Keratinocyte (primary cell): ENCODE measurements around the gene CALCR. TPM values are rescaled to one million over a fixed set of nuclear protein-coding genes. Genes with fewer than 3 reads are reported as not detected.

ENCODE experiments used
- DNase-seq: peaks from one replicate; pipeline ENCODE4 v3.0.0-alpha.2; 2011; ENCODE audit warnings: low read depth, missing footprints, low spot score
- FAIRE-seq: peaks from 2 replicates; lab custom pipeline; 2011; peaks lifted over from hg19 to GRCh38; lab: Jason Lieb, UNC
- H2AFZ ChIP-seq: 2 replicates; pipeline ENCODE4 v1.6.0; 2012; ENCODE audit warnings: low read length, control low read depth, inconsistent platforms; ENCODE audit not compliant: control insufficient read depth
- H3K27ac ChIP-seq: 2 replicates; pipeline ENCODE4 v1.5.1; 2011; ENCODE audit warnings: low read length; ENCODE audit not compliant: control insufficient read depth, insufficient read depth
- H3K27me3 ChIP-seq: 3 replicates; pipeline ENCODE4 v1.6.0; 2011; ENCODE audit warnings: low read length; ENCODE audit not compliant: control insufficient read depth, insufficient read depth; ENCODE audit errors: extremely low read depth
- H3K36me3 ChIP-seq, 2 experiments: 2 replicates in 1 of 2; 3 replicates in 1 of 2; pipeline ENCODE4 v1.5.1; 2011; ENCODE audit warnings: low read length in 2 of 2, mild to moderate bottlenecking in 1 of 2; ENCODE audit not compliant: control insufficient read depth in 2 of 2, insufficient read depth in 2 of 2; ENCODE audit errors: extremely low read depth in 1 of 2
- H3K4me1 ChIP-seq: 3 replicates; pipeline ENCODE4 v1.5.1; 2011; ENCODE audit warnings: low read length; ENCODE audit not compliant: control insufficient read depth, insufficient read depth; ENCODE audit errors: extremely low read depth
- H3K4me2 ChIP-seq: 3 replicates; pipeline ENCODE4 v1.6.0; 2011; ENCODE audit warnings: low read depth, low read length; ENCODE audit not compliant: control insufficient read depth, insufficient read depth; ENCODE audit errors: extremely low read depth
- H3K4me3 ChIP-seq, 3 experiments: fragments of 200-600 bp in 1 of 3; sonication (generic) in 1 of 3; 2 replicates in 2 of 3; 3 replicates in 1 of 3; pipeline ENCODE4 v1.5.1; 2011 to 2016; ENCODE audit warnings: low read length in 3 of 3, mild to moderate bottlenecking in 3 of 3, control low read depth in 2 of 3, inconsistent platforms in 1 of 3, low read depth in 1 of 3, mixed read lengths in 1 of 3, mixed run types in 1 of 3, moderate library complexity in 1 of 3; ENCODE audit not compliant: control insufficient read depth in 2 of 3, insufficient read depth in 2 of 3; ENCODE audit errors: extremely low read depth in 1 of 3
- H3K79me2 ChIP-seq: 2 replicates; pipeline ENCODE4 v1.6.0; 2012; ENCODE audit warnings: low read length; ENCODE audit not compliant: control insufficient read depth, insufficient read depth
- H3K9ac ChIP-seq: 3 replicates; pipeline ENCODE4 v1.6.0; 2011; ENCODE audit warnings: low read length; ENCODE audit not compliant: control insufficient read depth, insufficient read depth; ENCODE audit errors: extremely low read depth
- H3K9me1 ChIP-seq: 3 replicates; pipeline ENCODE4 v1.6.0; 2011; ENCODE audit warnings: low read length; ENCODE audit not compliant: control insufficient read depth, insufficient read depth; ENCODE audit errors: extremely low read depth
- H3K9me3 ChIP-seq: 2 replicates; pipeline ENCODE4 v1.5.1; 2012; ENCODE audit warnings: low read depth, low read length; ENCODE audit not compliant: control insufficient read depth
- H4K20me1 ChIP-seq: 3 replicates; pipeline ENCODE4 v1.6.0; 2011; ENCODE audit warnings: low read length; ENCODE audit not compliant: control insufficient read depth, insufficient read depth; ENCODE audit errors: extremely low read depth
- EZH2 ChIP-seq: IDR thresholded peaks from one replicate; pipeline ENCODE4 v1.6.1; 2012; ENCODE audit warnings: inconsistent platforms, mild to moderate bottlenecking, low read length, moderate library complexity
- dilution Hi-C: fragments of 300-500 bp; cut with MboI; formaldehyde crosslinking; loops from one replicate; pipeline ENCODE4 v1.7.0; 2020; ENCODE audit warnings: low sequenced_read_pairs; ENCODE audit not compliant: extremely low pct_ligation_motif_present
- polyA plus RNA-seq, 5 experiments: library from polyadenylated mRNA; depleted of rRNA in 3 of 5; stranded (reverse) in 3 of 5; stranded (forward) in 1 of 5; unstranded in 1 of 5; fragments of >200 nt; gene quantifications; 1 replicate in 1 of 5; 2 replicates in 3 of 5; 3 replicates in 1 of 5; pipeline versions ENCODE4 v1.2.1 to v1.2.3, GENCODE V29; 2011 to 2012; ENCODE audit warnings: missing spikeins in 2 of 5, low read depth in 1 of 5, low replicate concordance in 1 of 5
- TF ChIP-seq, protein P1 (sequence below), 3 experiments: IDR thresholded peaks in 1 of 3; conservative IDR thresholded peaks in 1 of 3; optimal IDR thresholded peaks in 1 of 3; 2 replicates in 2 of 3; 3 replicates in 1 of 3; pipeline versions ENCODE3 to v1.5.1; 2011; ENCODE audit warnings: low read length in 3 of 3, mild to moderate bottlenecking in 3 of 3, moderate library complexity in 2 of 3, control low read depth in 1 of 3, inconsistent platforms in 1 of 3; ENCODE audit not compliant: insufficient read depth in 2 of 3; ENCODE audit errors: extremely low read depth in 1 of 3

CALCR gene
- polyA plus RNA-seq, 1 donor (not counting 4 experiments of a cell fraction or from before 2014, with no cell fraction given) = not detected

DNA sequence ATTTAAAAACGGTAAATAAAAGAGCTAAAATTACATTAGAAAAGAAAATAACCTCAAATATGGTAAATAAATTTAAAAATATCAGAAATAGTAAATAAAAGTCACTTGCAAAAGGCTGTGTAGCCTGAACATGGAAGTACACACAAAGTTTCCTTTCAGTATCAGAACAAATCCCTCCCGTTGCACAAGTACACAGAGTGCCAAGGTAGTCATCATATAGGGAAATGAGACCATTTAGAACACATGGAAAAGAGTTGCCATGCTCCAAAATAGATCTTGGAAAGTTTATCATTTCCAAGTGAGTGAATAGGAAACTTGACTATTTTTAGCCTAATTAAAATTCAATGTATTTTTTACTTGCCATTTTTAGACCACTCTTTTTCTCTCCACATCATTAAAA lies 11.6 kb downstream of the CALCR start:
- peaks cover 17% of the 10 kb centered on the region for H3K4me1 ChIP-seq
- no peaks in the 10 kb centered on the region for H4K20me1 ChIP-seq
- no peak overlapping the region for H3K9ac ChIP-seq
- no peak overlapping the region for H2AFZ ChIP-seq
- TF ChIP-seq, protein P1, sequence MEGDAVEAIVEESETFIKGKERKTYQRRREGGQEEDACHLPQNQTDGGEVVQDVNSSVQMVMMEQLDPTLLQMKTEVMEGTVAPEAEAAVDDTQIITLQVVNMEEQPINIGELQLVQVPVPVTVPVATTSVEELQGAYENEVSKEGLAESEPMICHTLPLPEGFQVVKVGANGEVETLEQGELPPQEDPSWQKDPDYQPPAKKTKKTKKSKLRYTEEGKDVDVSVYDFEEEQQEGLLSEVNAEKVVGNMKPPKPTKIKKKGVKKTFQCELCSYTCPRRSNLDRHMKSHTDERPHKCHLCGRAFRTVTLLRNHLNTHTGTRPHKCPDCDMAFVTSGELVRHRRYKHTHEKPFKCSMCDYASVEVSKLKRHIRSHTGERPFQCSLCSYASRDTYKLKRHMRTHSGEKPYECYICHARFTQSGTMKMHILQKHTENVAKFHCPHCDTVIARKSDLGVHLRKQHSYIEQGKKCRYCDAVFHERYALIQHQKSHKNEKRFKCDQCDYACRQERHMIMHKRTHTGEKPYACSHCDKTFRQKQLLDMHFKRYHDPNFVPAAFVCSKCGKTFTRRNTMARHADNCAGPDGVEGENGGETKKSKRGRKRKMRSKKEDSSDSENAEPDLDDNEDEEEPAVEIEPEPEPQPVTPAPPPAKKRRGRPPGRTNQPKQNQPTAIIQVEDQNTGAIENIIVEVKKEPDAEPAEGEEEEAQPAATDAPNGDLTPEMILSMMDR (optimal IDR thresholded peaks at IDR 0.05 in 1 of 3, IDR thresholded peaks at IDR 0.05 in 1 of 3, conservative IDR thresholded peaks at IDR 0.05 in 1 of 3; ENCODE audit: extremely low read depth in 1 of 3, insufficient read depth in 2 of 3, low read length in 3 of 3) = no peak
- TF ChIP-seq EZH2 = no peak
- dilution Hi-C loops = no loop called here
- no peaks in the 10 kb centered on the region for H3K9me1 ChIP-seq
- H3K4me3 ChIP-seq = no peak overlapping the region
- no peaks in the 10 kb centered on the region for H3K9me3 ChIP-seq
- FAIRE-seq (no peak), DNase-seq (no peak)
- H3K4me2 ChIP-seq = no peak overlapping the region
- H3K79me2 ChIP-seq = no peaks in the 10 kb centered on the region
- no peak overlapping the region for H3K27ac ChIP-seq
- H3K36me3 ChIP-seq = no peaks in the 10 kb centered on the region
- no peaks in the 10 kb centered on the region for H3K27me3 ChIP-seq

GRCh38 chr7:93562106-93562505 lies 12.4 kb downstream of the CALCR start:
- DNase-seq = no peak
- no peaks in the 10 kb centered on the region for H4K20me1 ChIP-seq
- no peaks in the 10 kb centered on the region for H3K36me3 ChIP-seq
- no peak overlapping the region for H3K27ac ChIP-seq
- H3K4me2 ChIP-seq = no peak overlapping the region
- dilution Hi-C loops = no loop called here
- no peaks in the 10 kb centered on the region for H3K27me3 ChIP-seq
- no peaks in the 10 kb centered on the region for H3K79me2 ChIP-seq
- no peaks in the 10 kb centered on the region for H3K9me1 ChIP-seq
- H3K4me1 ChIP-seq = peaks cover 17% of the 10 kb centered on the region
- H3K9me3 ChIP-seq = no peaks in the 10 kb centered on the region
- FAIRE-seq = no peak
- no peak overlapping the region for H2AFZ ChIP-seq
- no peak overlapping the region for H3K4me3 ChIP-seq
- no peak for TF ChIP-seq EZH2
- TF ChIP-seq, protein P1 (optimal IDR thresholded peaks at IDR 0.05 in 1 of 3, IDR thresholded peaks at IDR 0.05 in 1 of 3, conservative IDR thresholded peaks at IDR 0.05 in 1 of 3; ENCODE audit: extremely low read depth in 1 of 3, insufficient read depth in 2 of 3, low read length in 3 of 3) = no peak
- no peak overlapping the region for H3K9ac ChIP-seq
